B cell (primary cell): ENCODE measurements around the gene PPFIA4.

Experiments
- EZH2 ChIP-seq: IDR thresholded peaks from 2 replicates; pipeline ENCODE4 v1.6.1; 2012; ENCODE audit warnings: borderline replicate concordance, low read depth, mild to moderate bottlenecking, moderate library complexity, low read length; ENCODE audit not compliant: insufficient read depth, poor library complexity, severe bottlenecking
- TF ChIP-seq, protein P1 (sequence below): fragments of 200-600 bp; IDR thresholded peaks from one replicate; pipeline ENCODE4 v1.8.0; 2022; ENCODE audit warnings: antibody characterized with exemption, mild to moderate bottlenecking

- TF ChIP-seq, protein P1, sequence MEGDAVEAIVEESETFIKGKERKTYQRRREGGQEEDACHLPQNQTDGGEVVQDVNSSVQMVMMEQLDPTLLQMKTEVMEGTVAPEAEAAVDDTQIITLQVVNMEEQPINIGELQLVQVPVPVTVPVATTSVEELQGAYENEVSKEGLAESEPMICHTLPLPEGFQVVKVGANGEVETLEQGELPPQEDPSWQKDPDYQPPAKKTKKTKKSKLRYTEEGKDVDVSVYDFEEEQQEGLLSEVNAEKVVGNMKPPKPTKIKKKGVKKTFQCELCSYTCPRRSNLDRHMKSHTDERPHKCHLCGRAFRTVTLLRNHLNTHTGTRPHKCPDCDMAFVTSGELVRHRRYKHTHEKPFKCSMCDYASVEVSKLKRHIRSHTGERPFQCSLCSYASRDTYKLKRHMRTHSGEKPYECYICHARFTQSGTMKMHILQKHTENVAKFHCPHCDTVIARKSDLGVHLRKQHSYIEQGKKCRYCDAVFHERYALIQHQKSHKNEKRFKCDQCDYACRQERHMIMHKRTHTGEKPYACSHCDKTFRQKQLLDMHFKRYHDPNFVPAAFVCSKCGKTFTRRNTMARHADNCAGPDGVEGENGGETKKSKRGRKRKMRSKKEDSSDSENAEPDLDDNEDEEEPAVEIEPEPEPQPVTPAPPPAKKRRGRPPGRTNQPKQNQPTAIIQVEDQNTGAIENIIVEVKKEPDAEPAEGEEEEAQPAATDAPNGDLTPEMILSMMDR = no peak
- TF ChIP-seq EZH2 = no peak
Observed at GRCh38 chr1:203069030-203069747, 42.9 kb downstream of the PPFIA4 start.
